Measurements from ENCODE around the gene KRT6C. TPM values are rescaled to one million over a fixed set of nuclear protein-coding genes. Genes with fewer than 3 reads are reported as not detected.

KRT6C gene
- total RNA-seq, 1 donor from 2014 or later = not detected

- no peak for TF ChIP-seq CTCF (conservative IDR thresholded peaks at IDR 0.05)
- H3K9me3 Mint-ChIP-seq = peaks cover 7% of the 10 kb centered on the region
- no peaks in the 10 kb centered on the region for H3K36me3 Mint-ChIP-seq (ENCODE audit: low read depth)
- H3K4me1 Mint-ChIP-seq = no peaks in the 10 kb centered on the region
- peaks cover 16% of the 10 kb centered on the region for H3K27me3 Mint-ChIP-seq (ENCODE audit: low read depth)
- H3K27ac Mint-ChIP-seq (ENCODE audit: unreplicated experiment) = peak overlapping the region; percentile 28
- no peak overlapping the region for H3K4me3 Mint-ChIP-seq
- DNase-seq (ENCODE audit: low read depth, low spot score) = no peak
These were observed 607 bp upstream of the KRT6C start for GRCh38 chr12:52474212-52474611.

GRCh38 chr12:52469853-52470252 lies 3.8 kb downstream of the KRT6C start:
- Mint-ChIP-seq H3K27me3 (ENCODE audit: low read depth) (peaks cover 19% of the 10 kb centered on the region), H3K27ac (ENCODE audit: unreplicated experiment) (no peak overlapping the region), H3K4me1 (no peaks in the 10 kb centered on the region), H3K9me3 (no peaks in the 10 kb centered on the region), H3K36me3 (ENCODE audit: low read depth) (no peaks in the 10 kb centered on the region), H3K4me3 (no peak overlapping the region)
- no peak for TF ChIP-seq CTCF (conservative IDR thresholded peaks at IDR 0.05)
- no peak for DNase-seq (ENCODE audit: low read depth, low spot score)

GRCh38 chr12:52464897-52465296 lies 8.7 kb downstream of the KRT6C start:
- no peak overlapping the region for H3K4me3 Mint-ChIP-seq
- no peaks in the 10 kb centered on the region for H3K36me3 Mint-ChIP-seq (ENCODE audit: low read depth)
- TF ChIP-seq CTCF (conservative IDR thresholded peaks at IDR 0.05) = no peak
- peaks cover 11% of the 10 kb centered on the region for H3K27me3 Mint-ChIP-seq (ENCODE audit: low read depth)
- no peak for DNase-seq (ENCODE audit: low read depth, low spot score)
- no peaks in the 10 kb centered on the region for H3K9me3 Mint-ChIP-seq
- H3K27ac Mint-ChIP-seq (ENCODE audit: unreplicated experiment) = no peak overlapping the region
- no peaks in the 10 kb centered on the region for H3K4me1 Mint-ChIP-seq

GRCh38 chr12:52461693-52462092 lies 11.9 kb downstream of the KRT6C start:
- H3K4me1 Mint-ChIP-seq = no peaks in the 10 kb centered on the region
- no peaks in the 10 kb centered on the region for H3K36me3 Mint-ChIP-seq (ENCODE audit: low read depth)
- peaks cover 11% of the 10 kb centered on the region for H3K27me3 Mint-ChIP-seq (ENCODE audit: low read depth)
- no peaks in the 10 kb centered on the region for H3K9me3 Mint-ChIP-seq
- H3K4me3 Mint-ChIP-seq = no peak overlapping the region
- H3K27ac Mint-ChIP-seq (ENCODE audit: unreplicated experiment) = no peak overlapping the region
- TF ChIP-seq CTCF (conservative IDR thresholded peaks at IDR 0.05) = no peak
- no peak for DNase-seq (ENCODE audit: low read depth, low spot score)

GRCh38 chr12:52458861-52459260 lies 14.7 kb downstream of the KRT6C start:
- Mint-ChIP-seq H3K9me3 (no peaks in the 10 kb centered on the region), H3K27me3 (ENCODE audit: low read depth) (peaks cover 4% of the 10 kb centered on the region), H3K27ac (ENCODE audit: unreplicated experiment) (no peak overlapping the region), H3K4me1 (peaks cover 14% of the 10 kb centered on the region), H3K36me3 (ENCODE audit: low read depth) (no peaks in the 10 kb centered on the region), H3K4me3 (no peak overlapping the region)
- no peak for DNase-seq (ENCODE audit: low read depth, low spot score)
- TF ChIP-seq CTCF (conservative IDR thresholded peaks at IDR 0.05) = no peak

GRCh38 chr12:52455821-52456220 lies 17.8 kb downstream of the KRT6C start:
- no peaks in the 10 kb centered on the region for H3K9me3 Mint-ChIP-seq
- peaks cover under 1% of the 10 kb centered on the region for H3K27me3 Mint-ChIP-seq (ENCODE audit: low read depth)
- no peak for DNase-seq (ENCODE audit: low read depth, low spot score)
- no peak for TF ChIP-seq CTCF (conservative IDR thresholded peaks at IDR 0.05)
- no peak overlapping the region for H3K27ac Mint-ChIP-seq (ENCODE audit: unreplicated experiment)
- H3K4me3 Mint-ChIP-seq = no peak overlapping the region
- peaks cover 14% of the 10 kb centered on the region for H3K4me1 Mint-ChIP-seq
- no peaks in the 10 kb centered on the region for H3K36me3 Mint-ChIP-seq (ENCODE audit: low read depth)

Data from neural crest cell (in vitro differentiated cells).